Activated CD4-positive, alpha-beta T cell treated with anti-CD3 and anti-CD28 coated beads, Interleukin-10, Interleukin-2, amounts not matched to agents 100 ng/mL and 50 ng/mL, durations not matched to agents 16 hours and 8 hours (primary cell): Measurements from ENCODE around the gene TNKS1BP1.
A peak's percentile ranks its signal among the peaks of the same experiment; 100 is the strongest.

Source experiments
- DNase-seq: peaks from one replicate; pipeline ENCODE4 v3.0.0-alpha.2; 2020

Gene TNKS1BP1

DNA sequence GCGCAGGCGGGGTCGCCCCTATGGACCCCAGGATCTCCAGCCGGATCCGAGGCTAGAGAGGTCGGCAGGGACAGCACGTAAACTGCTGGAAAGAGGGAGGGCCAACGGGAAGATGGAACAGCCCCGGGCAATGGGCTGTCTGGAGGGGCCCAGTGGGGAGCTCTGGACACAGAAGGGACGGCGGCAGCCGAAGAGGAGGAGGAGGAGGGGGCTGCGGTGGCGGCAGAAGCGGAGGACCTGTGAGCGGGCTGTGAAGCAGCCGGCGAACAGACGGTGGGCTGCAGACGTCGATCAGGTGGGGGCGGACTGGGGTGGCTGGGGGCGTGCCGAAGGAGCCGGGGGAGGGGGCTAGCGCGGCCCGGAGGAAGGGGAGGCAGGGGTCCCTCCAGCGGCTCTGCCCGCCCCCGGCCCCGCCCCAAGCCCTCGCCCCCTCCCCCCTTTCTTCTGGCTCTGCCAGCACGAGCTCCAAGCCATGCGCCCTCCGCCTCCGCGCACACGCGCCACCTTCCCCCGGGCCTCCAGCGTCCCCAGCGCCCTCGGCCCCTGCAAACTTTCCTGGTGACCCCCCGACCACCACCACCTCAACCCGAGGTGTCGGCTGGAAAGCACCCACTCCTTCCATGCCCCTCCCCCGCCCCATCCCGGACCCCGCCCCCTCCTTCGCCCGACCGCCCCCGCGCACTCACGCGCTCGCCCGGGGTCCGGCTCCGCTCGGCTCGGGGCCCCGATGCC lies 432 bp downstream of the TNKS1BP1 start:
- no peak for DNase-seq

DNA sequence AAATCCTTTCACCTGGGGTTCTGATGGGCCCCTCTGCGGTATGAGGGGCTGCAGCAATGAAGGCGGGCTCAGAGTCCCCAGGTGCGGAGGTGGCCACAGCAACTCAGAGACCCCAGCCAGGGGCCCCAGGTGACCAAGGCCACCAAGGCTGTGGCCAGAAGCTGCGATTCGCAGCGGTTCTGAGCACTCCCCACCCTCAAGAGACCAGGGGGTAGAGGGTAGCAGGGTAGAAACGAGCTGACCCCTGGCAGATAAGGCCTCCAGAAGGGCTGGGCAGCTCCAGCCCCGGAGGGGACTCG lies 948 bp downstream of the TNKS1BP1 start:
- no peak for DNase-seq

DNA sequence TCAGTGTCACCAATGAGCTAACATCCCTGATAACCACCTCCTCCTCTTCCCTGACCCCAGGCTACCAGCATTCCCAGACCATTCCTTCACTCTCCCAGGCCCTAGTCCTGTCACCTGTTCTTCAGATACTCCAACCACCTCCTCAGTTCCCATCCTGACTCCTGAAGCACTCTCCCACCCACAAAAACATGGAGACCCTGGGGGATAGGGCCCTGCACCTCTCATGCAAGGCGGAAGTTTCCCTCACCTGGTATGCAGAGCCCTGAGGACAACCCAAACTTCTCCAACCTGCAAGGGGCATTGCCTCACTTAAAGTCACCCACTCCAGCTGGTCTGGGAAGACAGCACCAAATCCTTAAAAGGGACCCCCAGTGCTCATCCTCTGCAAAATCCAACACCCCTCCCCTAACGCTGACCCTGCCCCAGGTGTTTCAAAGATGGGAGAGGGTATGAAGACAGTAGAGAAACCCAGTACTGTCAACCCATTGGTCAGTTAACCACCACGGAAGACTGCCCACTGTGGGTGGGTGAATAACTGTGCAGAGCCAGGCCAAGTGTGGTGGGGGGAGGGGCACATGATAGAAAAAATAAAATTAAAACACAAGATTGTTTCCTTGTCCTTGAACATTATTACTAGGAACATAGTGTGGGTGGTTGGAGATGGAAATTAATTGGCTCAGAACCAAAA lies 1.4 kb downstream of the TNKS1BP1 start:
- DNase-seq: no peak

DNA sequence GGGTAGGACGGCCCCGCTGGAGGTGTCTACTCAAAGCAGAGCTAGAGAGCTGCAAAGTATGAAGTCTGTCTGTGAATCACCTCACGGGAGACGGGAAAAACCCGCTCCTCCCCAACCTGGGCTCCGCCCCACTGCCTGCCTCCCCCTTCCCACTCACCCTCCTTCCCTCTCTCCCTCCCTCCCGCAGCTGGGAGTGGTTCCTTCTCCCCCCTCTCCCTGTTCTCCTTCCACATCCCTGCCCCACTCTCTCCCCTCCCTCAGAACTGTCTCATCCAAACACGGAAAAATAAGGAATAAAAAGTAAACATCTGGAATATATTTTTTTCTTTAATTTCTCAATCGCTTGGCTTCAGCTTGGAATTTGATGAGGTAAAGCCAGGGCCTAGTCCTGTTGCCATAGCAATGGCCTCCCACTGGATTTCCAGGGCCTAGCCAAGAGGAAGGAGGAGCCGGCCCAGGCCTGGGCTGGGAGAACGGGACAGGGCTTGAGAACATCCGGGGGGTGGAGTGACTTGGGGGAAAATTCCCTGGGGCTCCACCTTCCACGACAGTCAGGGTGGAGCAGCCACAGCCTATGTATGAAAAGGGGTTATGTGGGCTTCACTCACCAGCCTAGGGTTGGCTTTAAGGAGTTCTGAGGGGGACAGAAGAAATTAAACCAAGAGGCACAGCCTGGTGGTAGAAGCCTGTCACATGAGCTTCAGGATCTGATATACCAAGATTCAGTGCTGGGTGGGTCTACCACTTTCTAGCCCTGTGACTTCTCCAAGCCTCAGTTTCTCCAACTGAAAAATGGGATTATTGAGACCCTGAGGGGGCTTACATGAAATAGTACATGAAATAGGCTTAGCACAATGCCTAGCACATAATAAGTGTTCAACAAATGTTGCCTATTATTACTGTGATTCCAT lies 2.2 kb downstream of the TNKS1BP1 start:
- no peak for DNase-seq

DNA sequence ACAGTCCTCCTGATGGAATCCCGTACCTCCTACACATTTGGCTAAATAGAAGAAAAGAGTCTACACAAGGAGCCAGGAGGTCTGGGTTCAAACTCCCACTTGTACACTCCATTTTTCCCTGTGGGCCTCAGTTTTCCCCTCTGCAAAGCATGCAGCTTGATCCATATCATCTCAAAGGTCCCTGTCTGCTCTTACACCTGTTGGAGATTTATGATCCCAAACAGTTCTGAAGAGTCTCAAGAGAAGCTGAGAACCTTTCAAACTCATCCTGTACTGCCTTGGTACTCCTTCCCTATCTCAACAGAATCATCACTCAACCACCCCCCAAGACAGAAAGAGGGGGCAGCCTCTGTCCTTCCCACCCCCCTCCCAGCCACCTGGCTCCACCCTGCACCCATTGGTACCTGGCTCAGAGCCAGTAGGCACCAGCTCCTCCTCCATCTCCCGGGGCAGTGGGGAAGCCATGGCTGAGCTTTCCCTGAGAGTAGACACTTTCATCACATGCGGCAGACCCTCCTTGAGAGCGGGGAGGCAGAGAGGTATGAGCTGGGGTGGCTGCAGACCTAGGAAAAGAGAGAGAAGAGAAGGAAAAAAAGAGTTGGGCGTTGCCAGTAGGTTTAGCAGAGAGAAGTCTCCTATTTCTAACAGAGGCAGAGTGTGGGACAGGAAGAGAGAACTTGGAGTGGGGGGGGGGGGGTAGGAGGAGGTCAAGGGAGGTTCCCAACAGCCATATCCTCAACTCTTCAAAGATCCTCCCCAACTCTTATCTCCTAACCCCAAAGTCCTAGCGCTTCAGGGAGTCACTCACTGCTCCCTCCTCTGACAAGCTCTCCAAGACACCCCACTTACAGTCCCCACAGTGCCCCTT lies 3.1 kb downstream of the TNKS1BP1 start:
- no peak for DNase-seq

DNA sequence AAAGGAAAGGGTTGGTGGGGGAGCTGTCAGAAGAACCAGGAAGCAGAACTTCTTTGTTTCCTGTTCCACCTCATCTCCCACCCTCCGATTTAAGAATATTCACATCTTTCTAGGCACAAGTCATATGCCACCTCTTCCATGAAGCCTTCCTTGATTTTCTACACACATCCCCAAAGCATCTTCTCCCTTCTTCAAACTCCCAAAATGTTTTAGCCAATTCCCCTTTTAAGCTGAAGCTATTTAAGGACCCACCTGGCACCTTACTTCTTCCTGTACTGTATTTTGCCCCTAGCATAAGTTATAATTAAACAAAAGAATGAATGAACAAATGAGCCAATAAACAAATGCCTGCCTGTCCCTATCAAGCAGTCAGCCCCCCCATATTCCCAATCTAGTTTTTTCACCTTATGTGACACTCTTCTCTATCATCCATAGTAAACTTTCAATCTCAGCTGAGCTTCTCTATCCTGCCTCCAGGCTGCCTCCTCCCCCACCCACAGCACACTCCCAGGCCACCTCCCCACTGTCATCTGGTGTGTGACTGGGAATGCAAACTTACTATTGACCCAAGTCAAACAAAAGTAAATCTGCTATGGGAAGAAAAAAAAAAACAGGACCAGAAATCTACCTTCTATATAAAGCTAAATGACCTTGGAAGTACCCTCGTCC lies 3.9 kb downstream of the TNKS1BP1 start:
- DNase-seq: no peak

DNA sequence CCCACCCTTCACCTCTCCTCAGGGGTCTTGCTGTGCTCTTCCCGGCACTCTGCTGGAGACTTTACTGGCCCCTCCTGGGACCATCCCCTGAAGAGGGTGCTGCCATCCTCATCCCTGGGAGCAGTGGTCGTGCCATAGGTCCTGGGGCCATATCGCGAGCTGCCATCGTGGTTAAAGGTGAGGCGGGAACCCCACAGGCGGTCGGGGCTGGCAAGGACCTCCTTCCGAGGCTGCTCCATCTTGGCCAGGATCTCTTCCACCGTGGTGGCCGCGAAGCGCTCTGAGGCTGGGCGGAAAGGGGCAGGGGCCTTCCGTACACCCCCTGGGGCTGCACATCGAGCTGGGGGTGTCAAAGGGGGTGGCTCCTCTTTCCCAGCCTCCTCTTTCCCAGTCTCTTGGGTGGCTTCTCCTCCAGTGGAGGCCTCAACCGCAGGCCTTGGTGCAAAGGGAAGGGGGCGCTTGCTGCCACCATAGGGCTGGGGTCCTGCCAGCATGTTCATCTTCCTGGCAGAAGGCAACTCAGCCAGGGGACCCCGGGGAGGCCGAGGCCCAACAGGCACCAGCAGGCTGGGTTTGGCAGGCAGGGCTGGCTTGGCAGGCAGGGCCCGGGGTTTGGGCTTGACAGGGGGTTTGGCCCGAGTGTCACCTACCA lies 4.6 kb downstream of the TNKS1BP1 start:
- DNase-seq: no peak

DNA sequence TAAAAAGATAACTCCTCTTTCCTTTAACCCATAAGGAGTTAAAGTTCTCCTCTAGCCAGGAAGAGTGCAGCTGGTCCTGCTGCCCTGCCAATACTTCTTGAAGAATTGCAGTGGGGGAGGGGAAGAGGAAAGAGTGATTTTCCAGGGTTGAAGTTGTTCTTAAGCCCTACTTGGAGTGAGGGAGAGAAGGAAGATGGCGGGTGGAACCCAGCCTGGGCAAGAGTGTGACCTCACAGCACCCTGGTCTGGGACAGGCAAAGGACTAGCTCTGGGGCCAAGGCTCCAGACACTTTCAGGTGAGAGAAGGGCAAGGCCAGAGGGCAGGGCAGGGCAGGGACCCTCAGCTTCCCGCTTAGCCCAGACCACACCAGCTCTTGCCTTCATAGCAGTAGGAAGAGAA lies 6.6 kb downstream of the TNKS1BP1 start:
- no peak for DNase-seq

DNA sequence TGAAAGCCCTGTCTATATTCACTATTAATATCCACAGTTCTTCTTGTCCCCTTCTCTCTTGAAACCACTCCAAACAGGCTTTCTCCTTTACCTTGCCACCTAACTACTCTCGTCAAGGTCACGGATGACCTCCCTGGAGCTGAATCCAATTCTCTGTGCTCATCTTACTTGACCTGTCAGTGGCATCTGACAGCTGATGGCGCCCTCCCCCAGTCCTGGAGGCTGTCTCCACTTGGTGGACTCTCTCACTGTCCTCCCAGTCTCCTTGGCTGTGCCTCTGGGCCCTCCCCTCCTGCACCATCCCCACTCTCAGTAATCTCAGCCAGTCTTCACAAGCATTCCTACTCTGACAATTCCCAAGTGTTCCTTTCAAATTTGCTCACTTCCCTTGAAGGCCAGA lies 8.7 kb downstream of the TNKS1BP1 start:
- no peak for DNase-seq

DNA sequence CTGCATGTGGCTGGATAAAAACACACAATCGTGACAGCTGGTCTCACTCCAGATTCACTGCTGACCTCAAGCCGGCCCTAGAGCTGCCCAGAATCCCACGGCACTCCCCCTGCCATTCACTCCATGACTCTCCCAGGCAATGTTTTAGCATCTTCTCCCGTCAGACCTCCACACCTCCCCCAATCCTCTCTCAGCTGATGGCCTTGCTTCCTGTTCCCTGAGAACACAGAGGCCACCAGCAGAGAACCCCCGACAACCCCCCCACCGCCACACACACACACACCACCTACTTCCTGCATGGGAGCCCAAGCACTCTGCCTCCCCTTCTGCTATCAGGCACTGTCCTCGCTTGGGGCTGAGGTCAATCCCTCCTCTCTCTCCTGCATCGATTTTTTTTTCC lies 9.3 kb downstream of the TNKS1BP1 start:
- DNase-seq: no peak

DNA sequence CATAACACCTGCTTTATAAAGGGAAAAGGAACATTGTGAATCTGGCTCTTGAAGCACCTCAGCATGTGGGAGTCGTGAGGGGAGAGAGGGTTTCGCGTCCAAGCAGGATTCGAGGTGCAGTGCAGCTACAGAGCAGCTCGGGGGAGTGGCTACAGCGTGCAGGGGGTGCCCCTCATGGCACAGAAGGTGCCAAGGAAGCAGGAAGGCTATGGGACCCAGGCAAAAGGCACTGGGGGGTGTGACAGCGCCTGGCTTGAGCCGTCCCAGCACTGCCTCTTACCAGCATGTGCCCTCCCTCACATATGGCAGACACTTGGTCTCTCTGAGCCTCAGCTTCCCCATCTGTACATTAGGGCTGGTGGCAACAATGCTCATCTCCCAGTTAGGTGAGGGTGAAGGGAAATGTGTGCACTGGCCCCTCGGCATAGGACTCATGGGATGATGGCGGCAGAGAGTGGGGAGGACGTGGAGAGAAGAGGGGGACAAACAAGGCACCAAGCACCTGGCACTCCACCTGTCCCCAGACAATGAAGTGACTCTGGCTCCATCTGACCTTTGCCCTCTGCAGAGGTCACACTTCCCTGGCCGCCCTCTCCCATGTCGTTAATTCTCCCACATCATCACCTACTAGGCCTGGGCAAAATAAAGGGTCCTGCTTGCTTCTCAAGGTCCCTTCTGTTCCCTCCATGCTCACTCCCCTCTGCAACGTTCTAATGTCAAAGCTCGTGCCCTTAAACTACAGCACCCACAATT lies 10.4 kb downstream of the TNKS1BP1 start:
- DNase-seq: no peak

DNA sequence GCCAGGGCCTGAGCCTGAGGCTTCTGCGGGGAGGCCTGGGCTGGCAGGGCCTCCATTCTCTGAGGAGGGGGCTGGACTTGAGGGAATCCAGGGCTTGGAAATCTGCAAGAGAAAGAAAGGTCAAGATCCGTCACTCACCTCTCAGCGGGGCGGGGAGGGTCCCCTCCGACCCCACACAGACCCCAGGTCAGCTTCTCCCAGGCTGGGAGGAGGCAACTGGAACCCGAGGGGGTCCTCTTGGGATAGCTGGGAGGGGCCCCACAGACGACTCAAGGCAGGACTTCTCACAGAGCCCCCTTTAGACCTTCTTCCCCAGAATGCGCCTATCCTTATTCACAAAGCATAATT lies 11.0 kb downstream of the TNKS1BP1 start:
- no peak for DNase-seq

DNA sequence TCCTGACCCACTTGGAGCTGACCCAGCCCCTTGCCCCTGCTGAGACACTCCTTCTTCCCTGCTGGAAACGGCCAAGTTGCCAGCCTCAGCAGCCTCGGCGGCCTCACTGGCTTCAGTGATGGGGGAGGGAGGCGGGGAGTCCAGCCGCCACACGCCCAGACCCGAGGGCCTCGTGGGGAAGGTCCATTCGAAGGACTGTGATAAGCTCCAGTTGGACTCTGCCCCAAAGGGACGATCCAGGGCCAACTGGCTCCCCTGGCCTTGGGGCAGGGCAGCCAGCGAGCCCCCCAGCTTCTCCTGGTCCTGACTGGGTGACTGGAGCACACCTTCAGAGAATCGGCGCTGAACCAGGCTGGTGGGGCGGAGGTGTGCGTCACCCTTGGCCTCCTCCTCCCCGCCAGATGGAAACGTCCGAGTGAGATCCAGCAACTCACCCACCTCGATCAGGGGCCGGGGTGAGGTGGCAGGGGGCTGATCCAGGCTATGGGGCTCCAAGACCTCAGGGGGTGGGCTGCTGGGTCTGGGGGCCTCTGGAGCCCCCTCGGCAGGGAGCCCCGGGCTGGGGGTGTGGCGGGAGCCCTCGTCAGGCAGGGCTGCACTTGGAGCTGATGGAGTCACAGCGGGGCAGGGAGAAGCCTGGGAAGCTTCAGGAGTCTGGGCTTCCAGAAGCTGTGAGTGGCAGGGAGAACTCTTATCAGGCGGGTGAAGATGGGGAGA lies 11.5 kb downstream of the TNKS1BP1 start:
- no peak for DNase-seq

DNA sequence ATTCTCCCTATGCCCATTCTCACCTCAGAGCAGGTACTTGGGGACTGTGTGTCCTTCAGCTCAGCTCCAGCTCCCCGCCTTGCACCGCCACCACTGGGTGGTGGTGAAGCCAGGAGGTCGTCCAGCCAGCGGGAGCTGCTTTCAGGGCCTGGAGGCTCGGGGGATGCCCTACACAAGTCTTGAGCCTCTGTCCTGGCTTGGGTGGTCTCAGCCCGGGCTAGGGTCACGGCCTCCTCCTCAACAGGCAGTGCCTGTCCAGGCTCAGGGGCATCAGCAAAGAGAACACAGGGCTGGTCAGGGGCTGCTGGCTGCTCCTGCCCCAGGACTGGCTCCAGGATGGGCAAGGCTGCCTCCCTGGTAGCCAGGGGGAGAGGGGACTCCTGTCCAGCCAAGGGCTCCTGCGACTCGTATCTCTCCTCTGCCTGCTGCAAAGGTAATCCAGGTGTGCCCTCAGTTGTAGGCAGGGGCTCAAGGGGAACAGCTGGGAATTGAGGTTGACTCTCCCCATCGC lies 12.2 kb downstream of the TNKS1BP1 start:
- DNase-seq: no peak

DNA sequence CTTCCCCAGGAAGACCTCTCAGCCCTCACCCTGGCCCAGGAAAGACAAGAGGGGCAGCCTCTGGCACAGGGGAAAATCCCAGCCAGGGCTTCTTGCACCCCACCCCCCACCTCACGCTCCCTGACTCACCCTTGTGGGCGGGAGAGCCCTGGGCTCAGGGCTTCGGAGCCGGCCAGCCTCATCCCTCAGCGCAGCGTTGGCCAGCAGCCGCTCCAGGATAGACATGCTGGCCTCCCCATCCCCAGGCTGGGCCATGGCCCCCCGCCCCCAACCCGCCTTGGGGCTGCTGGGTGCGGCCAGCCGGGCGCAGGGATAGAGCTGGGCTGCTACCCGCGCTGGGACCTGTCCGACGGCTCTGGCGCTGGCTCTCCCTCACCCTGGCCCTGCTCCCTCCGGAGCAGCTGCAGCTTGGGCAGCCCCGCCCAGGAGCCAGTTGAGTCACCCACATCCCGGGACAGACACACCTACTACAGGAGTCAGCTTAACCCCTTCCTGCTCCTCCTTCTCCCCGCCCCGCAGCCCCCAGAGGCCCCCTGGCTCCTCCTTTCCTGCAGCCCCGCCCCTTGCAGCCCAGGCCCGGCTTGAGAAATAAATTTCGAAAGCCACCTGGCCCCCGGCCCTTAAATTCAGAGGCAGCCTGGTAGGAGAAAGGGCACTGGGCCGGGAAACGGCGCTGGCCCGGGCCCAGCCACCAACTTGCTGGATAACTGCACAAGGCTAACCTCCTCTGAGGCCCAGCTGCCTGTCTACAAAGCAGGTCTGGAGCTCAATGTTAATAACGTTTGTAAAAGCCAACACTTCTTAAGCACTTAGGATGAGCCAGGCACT lies 13.4 kb downstream of the TNKS1BP1 start:
- peak; percentile 91 for DNase-seq

DNA sequence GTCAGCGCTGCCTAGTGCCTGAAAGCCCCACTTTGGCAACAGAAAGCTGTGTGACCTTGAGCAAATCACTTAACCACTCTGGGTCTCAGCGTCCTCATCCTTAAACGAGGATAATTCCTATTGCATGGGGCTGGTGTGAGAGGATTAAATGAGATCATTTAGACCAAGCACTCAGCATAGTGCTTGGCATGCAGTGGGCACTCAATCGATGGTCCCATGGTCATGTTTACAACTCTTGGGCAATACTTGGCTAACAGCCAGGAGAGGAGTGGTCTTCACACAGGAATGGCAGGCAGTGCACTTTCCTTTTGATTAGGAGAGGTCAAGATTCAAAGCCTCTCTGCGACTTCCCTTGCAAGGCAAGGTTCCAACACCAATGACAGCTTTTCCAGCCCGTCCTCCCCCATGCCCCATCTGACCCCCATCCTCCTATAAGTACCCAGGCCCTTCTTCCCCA lies 14.1 kb downstream of the TNKS1BP1 start:
- no peak for DNase-seq

DNA sequence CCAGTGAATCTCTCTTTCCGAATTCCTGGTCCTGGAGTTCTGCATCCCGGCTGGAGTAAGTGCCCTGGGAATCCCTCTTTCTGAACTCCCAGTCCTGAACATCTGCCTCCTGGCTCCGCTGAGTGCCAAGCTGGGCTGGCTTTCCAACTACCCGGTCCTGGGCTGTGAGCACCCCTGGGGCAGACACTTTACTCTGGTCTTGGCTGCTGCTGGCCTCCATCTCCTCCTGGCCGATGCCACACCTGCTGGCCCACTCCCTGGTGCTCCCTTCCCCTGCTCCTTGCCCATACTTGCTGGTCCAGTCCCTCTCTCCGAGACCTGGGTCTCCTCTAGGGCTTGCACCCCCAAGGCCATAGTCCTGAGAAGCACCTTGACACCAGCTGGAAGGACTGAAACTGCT lies 14.7 kb downstream of the TNKS1BP1 start:
- no peak for DNase-seq

DNA sequence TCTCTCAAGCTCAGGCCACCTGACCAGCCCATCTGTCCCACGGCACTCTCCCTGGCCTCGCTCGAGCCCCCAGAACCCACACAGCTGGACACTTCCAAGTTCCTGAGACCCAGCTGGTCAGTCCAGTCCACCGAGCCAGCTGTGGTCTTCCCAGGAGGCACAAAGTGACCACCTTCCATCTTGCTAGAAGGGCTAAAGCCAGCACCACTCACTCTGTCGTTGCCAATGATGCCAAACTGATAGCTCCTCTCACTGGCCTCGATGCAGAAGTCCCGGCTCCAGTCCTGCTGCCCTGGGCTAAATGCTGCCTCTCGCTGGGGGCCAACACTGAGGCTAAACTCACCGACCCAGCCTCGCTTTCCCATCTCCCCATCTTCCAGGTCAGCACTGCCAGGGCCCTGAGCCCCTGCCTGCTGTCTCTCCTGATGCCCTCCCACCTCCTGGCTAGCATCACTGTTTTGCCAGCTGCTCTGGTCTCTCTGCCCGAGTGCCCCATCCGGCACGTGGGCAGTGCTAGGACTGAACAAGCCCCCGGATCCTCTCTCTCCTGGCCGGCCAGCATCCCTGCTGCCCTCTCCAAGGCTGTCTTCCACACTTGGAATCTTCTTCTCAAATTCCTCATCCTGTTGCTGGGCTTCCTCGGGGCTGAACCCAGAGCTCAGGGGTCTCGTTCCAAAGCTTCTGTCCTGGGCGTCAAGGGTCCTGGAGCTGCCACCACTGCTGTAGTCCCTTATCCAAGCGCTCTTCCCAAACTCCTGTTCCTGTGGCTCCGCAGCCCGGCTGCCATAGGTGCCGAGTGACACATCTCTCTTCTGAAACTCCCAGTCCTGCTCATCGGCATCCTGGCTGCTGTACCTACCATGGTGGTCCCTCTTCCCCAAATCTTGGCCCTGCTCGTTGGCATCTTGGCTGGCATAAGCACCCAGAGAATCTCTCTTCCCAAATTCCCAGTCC lies 15.4 kb downstream of the TNKS1BP1 start:
- no peak for DNase-seq
